IMR-90 (cell line): ENCODE measurements around the gene FAHD2A. TPM values are rescaled to one million over a fixed set of nuclear protein-coding genes. Genes with fewer than 3 reads are reported as not detected.

ENCODE experiments used
- ATAC-seq: fragments of 200-7000 bp; cut with Tn5 transposase; 2 replicates; pipeline ENCODE4 v1.9.1; 2020; ENCODE audit warnings: low read depth, mild to moderate bottlenecking, moderate library complexity
- BruUV-seq: library from RNA; stranded (reverse); fragments of 400-500 nt; replicated peaks from 2 replicates; lab custom pipeline; 2021; lab: Mats Ljungman, UMichigan
- CTCF ChIA-PET: fragments of 300-600 bp; formaldehyde crosslinking; extraction: SDS; loops from one replicate; lab custom pipeline; 2021; ENCODE audit warnings: antibody characterized with exemption; lab: Yijun Ruan, JAX
- POLR2A ChIA-PET: fragments of 300-600 bp; sonication (Branson Sonifier 250); formaldehyde crosslinking; loops from one replicate; lab custom pipeline; 2022; ENCODE audit warnings: antibody characterized with exemption; ENCODE audit not compliant: unreplicated experiment; lab: Charles Lee
- DNase-seq: peaks from one replicate; pipeline ENCODE4 v3.0.0; 2013
- H2AFZ ChIP-seq: replicated peaks from 2 replicates; pipeline ENCODE3; 2013; ENCODE audit warnings: low read length, mild to moderate bottlenecking; ENCODE audit not compliant: poor library complexity
- H2AK5ac ChIP-seq: 2 replicates; pipeline ENCODE4 v1.6.1; 2013; ENCODE audit warnings: low read depth, low read length, inconsistent platforms
- H2AK9ac ChIP-seq: replicated peaks from 2 replicates; pipeline ENCODE3; 2013; ENCODE audit warnings: mild to moderate bottlenecking, low read depth, low read length, moderate library complexity; ENCODE audit not compliant: poor library complexity
- H2BK120ac ChIP-seq: 2 replicates; pipeline ENCODE4 v1.6.1; 2013; ENCODE audit warnings: low read depth, low read length, inconsistent platforms
- H2BK15ac ChIP-seq: 3 replicates; pipeline ENCODE4 v1.6.1; 2013; ENCODE audit warnings: low read depth, low read length, inconsistent platforms
- H2BK20ac ChIP-seq: 2 replicates; pipeline ENCODE4 v1.6.1; 2013; ENCODE audit warnings: low read depth, mild to moderate bottlenecking, inconsistent platforms, low read length, moderate library complexity
- H2BK5ac ChIP-seq: 2 replicates; pipeline ENCODE4 v1.6.1; 2013; ENCODE audit warnings: mild to moderate bottlenecking, low read depth, low read length, inconsistent platforms; ENCODE audit not compliant: poor library complexity, severe bottlenecking
- H3K14ac ChIP-seq: replicated peaks from 2 replicates; pipeline ENCODE4 v1.6.1; 2013; ENCODE audit warnings: low read depth, low read length, inconsistent platforms
- H3K18ac ChIP-seq: 2 replicates; pipeline ENCODE4 v1.6.1; 2013; ENCODE audit warnings: low read depth, low read length, control low read depth
- H3K23ac ChIP-seq: 2 replicates; pipeline ENCODE4 v1.6.1; 2013; ENCODE audit warnings: low read depth, low read length, inconsistent platforms
- H3K27ac ChIP-seq: 2 replicates; pipeline ENCODE4 v1.5.1; 2013; ENCODE audit warnings: mild to moderate bottlenecking, control low read depth, low read length; ENCODE audit not compliant: insufficient read depth
- H3K27me3 ChIP-seq: 2 replicates; pipeline ENCODE4 v1.6.1; 2013; ENCODE audit warnings: low read length; ENCODE audit not compliant: control insufficient read depth, insufficient read depth
- H3K36me3 ChIP-seq: 2 replicates; pipeline ENCODE4 v1.6.1; 2013; ENCODE audit warnings: low read length, mixed read lengths; ENCODE audit not compliant: control insufficient read depth, insufficient read depth
- H3K4ac ChIP-seq: 2 replicates; pipeline ENCODE4 v1.6.1; 2013; ENCODE audit warnings: low read depth, low read length, inconsistent platforms
- H3K4me1 ChIP-seq: 2 replicates; pipeline ENCODE4 v1.6.1; 2013; ENCODE audit warnings: low read length, mixed read lengths; ENCODE audit not compliant: control insufficient read depth, insufficient read depth
- H3K4me2 ChIP-seq: 2 replicates; pipeline ENCODE4 v1.6.1; 2013; ENCODE audit warnings: low read depth, mild to moderate bottlenecking, control low read depth, low read length, moderate library complexity
- H3K4me3 ChIP-seq: 2 replicates; pipeline ENCODE4 v1.5.1; 2013; ENCODE audit warnings: low read depth, mild to moderate bottlenecking, control low read depth, low read length, moderate library complexity; ENCODE audit not compliant: insufficient read depth
- H3K56ac ChIP-seq: 2 replicates; pipeline ENCODE4 v1.6.1; 2013; ENCODE audit warnings: low read length, inconsistent platforms; ENCODE audit not compliant: insufficient read depth; ENCODE audit errors: extremely low read depth
- H3K79me1 ChIP-seq, 2 experiments: 2 replicates each; pipeline ENCODE4 v1.6.1; 2013; ENCODE audit warnings: low read length in 2 of 2, inconsistent platforms in 1 of 2, low read depth in 1 of 2
- H3K9ac ChIP-seq: 2 replicates; pipeline ENCODE4 v1.6.1; 2013; ENCODE audit warnings: low read depth, low read length, control low read depth
- H3K9me1 ChIP-seq: 2 replicates; pipeline ENCODE4 v1.6.1; 2013; ENCODE audit warnings: low read length, inconsistent platforms; ENCODE audit not compliant: insufficient read depth
- H3K9me3 ChIP-seq: 2 replicates; pipeline ENCODE4 v1.6.1; 2013; ENCODE audit warnings: low read length; ENCODE audit not compliant: control insufficient read depth, insufficient read depth
- H4K20me1 ChIP-seq: 2 replicates; pipeline ENCODE4 v1.6.1; 2013; ENCODE audit warnings: low read length, inconsistent platforms; ENCODE audit not compliant: insufficient read depth
- H4K5ac ChIP-seq: 2 replicates; pipeline ENCODE4 v1.6.1; 2013; ENCODE audit warnings: mild to moderate bottlenecking, low read depth, low read length, control low read depth
- H4K8ac ChIP-seq, 2 experiments: 2 replicates each; pipeline ENCODE4 v1.6.1; 2013; ENCODE audit warnings: low read depth in 2 of 2, low read length in 2 of 2, control low read depth in 1 of 2, inconsistent platforms in 1 of 2
- H4K91ac ChIP-seq: 2 replicates; pipeline ENCODE4 v1.6.1; 2013; ENCODE audit warnings: low read depth, low read length, inconsistent platforms; ENCODE audit not compliant: insufficient read depth
- FOS ChIP-seq: fragments of 150-350 bp; IDR thresholded peaks from 2 replicates; pipeline ENCODE4 v1.6.1; 2016; ENCODE audit warnings: low read depth, low read length
- RAD21 ChIP-seq: IDR thresholded peaks from 2 replicates; pipeline ENCODE4 v1.6.1; 2012; ENCODE audit warnings: low read length, improper control_type of control experiment
- WGBS, 2 experiments: methylation state at CpG; one replicate each; pipeline versions ENCODE4 v1.1.5 to v1.1.7; 2013; ENCODE audit warnings: missing lambda C conversion rate in 2 of 2; ENCODE audit not compliant: insufficient read length in 1 of 2; ENCODE audit errors: extremely low coverage in 2 of 2; 5-methylcytosine and 5-hydroxymethylcytosine counted together
- dilution Hi-C: fragments of 300-500 bp; cut with HindIII; formaldehyde crosslinking; loops from one replicate; pipeline ENCODE4 v1.14.3; 2018; ENCODE audit warnings: low sequenced_read_pairs; ENCODE audit not compliant: unreplicated experiment
- in situ Hi-C: fragments of 300-500 bp; cut with MboI; formaldehyde crosslinking; loops from 3 replicates; pipeline ENCODE4 v1.14.3; 2019; ENCODE audit warnings: low sequenced_read_pairs, inconsistent platforms, mixed read lengths
- intact Hi-C: fragments of 100-400 bp; cut with micrococcal nuclease; formaldehyde crosslinking; loops from 2 replicates; pipeline ENCODE4 v1.10.0; 2022
- polyA plus RNA-seq, 3 experiments: library from polyadenylated mRNA; depleted of rRNA; stranded (reverse); fragments of >200 nt; gene quantifications; 2 replicates each; pipeline ENCODE4 v1.2.3, GENCODE V29; 2012; ENCODE audit warnings: low replicate concordance in 1 of 3
- total RNA-seq: library from RNA; depleted of rRNA; stranded (reverse); fragments of >200 nt; gene quantifications from 2 replicates; pipeline ENCODE4 v1.2.3, GENCODE V29; 2012

The FAHD2A gene
- total and polyA plus RNA-seq, 2 of the 4 experiments (the other 2 are of a cell fraction), result 35.1 to 36.2 TPM

GRCh38 chr2:95399061-95399460 is 3.4 kb upstream of the FAHD2A start:
- no peak overlapping the region for H2AK5ac ChIP-seq
- no peak overlapping the region for H3K4me2 ChIP-seq
- H3K4me3 ChIP-seq, result no peak overlapping the region
- no peak overlapping the region for H4K8ac ChIP-seq
- no peak overlapping the region for H2BK120ac ChIP-seq
- no peak overlapping the region for H2BK15ac ChIP-seq
- H3K23ac ChIP-seq, result no peak overlapping the region
- H3K9ac ChIP-seq, result no peak overlapping the region
- H3K27ac ChIP-seq, result no peak overlapping the region
- intact Hi-C loops, result no loop called here
- no peak overlapping the region for H2BK20ac ChIP-seq
- H4K5ac ChIP-seq, result no peak overlapping the region
- in situ Hi-C loops, result no loop called here
- H4K91ac ChIP-seq, result no peak overlapping the region
- no peak for ATAC-seq
- no peak overlapping the region for H3K14ac ChIP-seq
- DNase-seq, result no peak
- no peaks in the 10 kb centered on the region for H3K36me3 ChIP-seq
- TF ChIP-seq FOS, result no peak
- TF ChIP-seq RAD21, result no peak
- no TSS peak for BruUV-seq
- no peak overlapping the region for H3K4ac ChIP-seq
- no peaks in the 10 kb centered on the region for H3K9me3 ChIP-seq
- ChIA-PET POLR2A (no interaction called here), CTCF (no interaction called here)
- no peak overlapping the region for H2BK5ac ChIP-seq
- H4K20me1 ChIP-seq, result no peaks in the 10 kb centered on the region
- H3K27me3 ChIP-seq, result peaks cover 6% of the 10 kb centered on the region; the same call in 1 of the 2 replicates
- H3K18ac ChIP-seq, result no peak overlapping the region
- WGBS, 2 experiments, result 100% methylated on average over 3 of the region's 7 CpGs; no CpG with 5 or more reads in 1 of the 2 experiments
- H3K4me1 ChIP-seq, result peaks cover 4% of the 10 kb centered on the region
- H2AFZ ChIP-seq, result no peak overlapping the region
- peaks cover 5% of the 10 kb centered on the region; the same call in 1 of the 2 replicates for H3K9me1 ChIP-seq
- H3K79me1 ChIP-seq, result peaks cover 14 to 23% of the 10 kb centered on the region in 2 experiments
- peak overlapping the region; percentile 25 for H2AK9ac ChIP-seq
- no peak overlapping the region for H3K56ac ChIP-seq
- dilution Hi-C loops, result no loop called here
